ENCODE results near the gene EPB41.

DNA sequence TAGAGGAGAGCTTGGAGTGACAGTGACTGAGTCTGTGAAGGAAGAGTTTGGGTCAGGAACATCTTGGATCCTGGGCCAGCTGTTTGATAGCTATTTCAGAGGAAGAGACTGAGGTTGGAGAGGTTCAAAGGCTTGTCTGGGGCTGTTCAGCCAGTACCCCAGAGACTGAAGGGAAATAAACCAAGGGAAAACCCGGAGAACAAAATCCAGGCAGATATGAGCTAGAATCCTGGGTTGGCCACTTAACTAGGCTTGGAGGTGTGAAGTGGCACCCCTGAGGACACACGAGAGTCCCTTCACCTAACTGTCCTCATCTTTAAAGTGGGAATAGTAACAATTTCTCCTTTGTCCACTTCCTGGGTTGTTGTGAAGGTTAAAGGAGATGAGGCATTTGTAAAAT, 23.1 kb upstream of the EPB41 start:
- TF ChIP-seq, protein P1, sequence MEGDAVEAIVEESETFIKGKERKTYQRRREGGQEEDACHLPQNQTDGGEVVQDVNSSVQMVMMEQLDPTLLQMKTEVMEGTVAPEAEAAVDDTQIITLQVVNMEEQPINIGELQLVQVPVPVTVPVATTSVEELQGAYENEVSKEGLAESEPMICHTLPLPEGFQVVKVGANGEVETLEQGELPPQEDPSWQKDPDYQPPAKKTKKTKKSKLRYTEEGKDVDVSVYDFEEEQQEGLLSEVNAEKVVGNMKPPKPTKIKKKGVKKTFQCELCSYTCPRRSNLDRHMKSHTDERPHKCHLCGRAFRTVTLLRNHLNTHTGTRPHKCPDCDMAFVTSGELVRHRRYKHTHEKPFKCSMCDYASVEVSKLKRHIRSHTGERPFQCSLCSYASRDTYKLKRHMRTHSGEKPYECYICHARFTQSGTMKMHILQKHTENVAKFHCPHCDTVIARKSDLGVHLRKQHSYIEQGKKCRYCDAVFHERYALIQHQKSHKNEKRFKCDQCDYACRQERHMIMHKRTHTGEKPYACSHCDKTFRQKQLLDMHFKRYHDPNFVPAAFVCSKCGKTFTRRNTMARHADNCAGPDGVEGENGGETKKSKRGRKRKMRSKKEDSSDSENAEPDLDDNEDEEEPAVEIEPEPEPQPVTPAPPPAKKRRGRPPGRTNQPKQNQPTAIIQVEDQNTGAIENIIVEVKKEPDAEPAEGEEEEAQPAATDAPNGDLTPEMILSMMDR (conservative IDR thresholded peaks at IDR 0.05 in 1 of 2, IDR thresholded peaks at IDR 0.05 in 1 of 2; ENCODE audit: extremely low read depth in 1 of 2, insufficient read depth in 1 of 2, low read depth in 1 of 2, low read length in 2 of 2) = no peak
- TF ChIP-seq EZH2 (IDR thresholded peaks at IDR 0.05; ENCODE audit: borderline replicate concordance, low read length) = no peak

Data from mammary epithelial cell (primary cell).